CD4-positive, alpha-beta T cell treated with Interleukin-6 at 100 ng/mL for 8 hours (primary cell): ENCODE data around the gene ASPRV1.

Experiments used
- DNase-seq: peaks from one replicate; pipeline ENCODE4 v3.0.0-alpha.2; 2020; ENCODE audit warnings: mixed read lengths, low spot score

ASPRV1 gene

DNA sequence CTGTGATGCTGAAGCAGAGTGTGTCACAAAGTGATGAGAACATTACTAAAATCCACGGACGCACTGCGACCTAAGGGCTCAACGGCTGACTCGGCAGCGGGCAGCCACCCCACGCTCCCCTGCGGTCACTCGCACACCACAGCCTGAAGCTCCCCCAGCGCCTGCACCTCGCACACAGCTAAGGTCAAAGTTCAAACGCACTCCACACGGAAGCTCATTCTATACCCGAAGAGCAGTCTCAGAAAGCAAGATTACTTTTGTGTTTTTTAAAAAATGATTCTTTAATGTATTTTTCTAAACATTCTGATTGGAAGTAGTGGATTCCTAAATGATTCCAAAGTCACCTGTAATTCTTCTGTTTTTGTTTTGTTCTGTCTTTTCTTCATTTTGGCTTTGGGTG is 21.7 kb downstream of the ASPRV1 start:
- no peak for DNase-seq

- no peak for DNase-seq
Measured at GRCh38 chr2:69937968-69938367, 23.5 kb downstream of the ASPRV1 start.

GRCh38 chr2:69936906-69937305 is 24.5 kb downstream of the ASPRV1 start:
- no peak for DNase-seq

DNA sequence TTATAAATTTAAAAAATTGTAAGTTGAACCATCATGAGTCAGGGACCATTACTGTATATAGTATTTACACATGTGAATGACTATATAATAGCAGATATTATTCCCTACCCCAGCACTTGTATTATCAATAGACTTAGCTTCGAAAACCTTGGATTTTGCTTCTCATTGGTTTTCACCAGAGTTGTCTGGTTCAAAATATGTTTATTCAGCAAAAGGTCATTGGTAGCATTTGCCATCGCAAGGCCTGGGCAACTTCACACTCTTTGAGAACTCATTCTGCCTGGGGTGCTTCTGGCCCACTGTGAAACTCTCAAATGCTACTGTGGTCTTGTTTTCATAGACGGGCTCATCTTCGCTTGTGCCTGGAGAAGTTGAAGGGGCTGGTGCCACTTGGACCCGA is 26.4 kb downstream of the ASPRV1 start:
- DNase-seq = no peak

GRCh38 chr2:69934614-69934908 is 26.9 kb downstream of the ASPRV1 start:
- DNase-seq = no peak

- DNase-seq = no peak
Measured at GRCh38 chr2:69933839-69934613, 27.4 kb downstream of the ASPRV1 start.

GRCh38 chr2:69933254-69933828 is 28.1 kb downstream of the ASPRV1 start:
- no peak for DNase-seq

DNA sequence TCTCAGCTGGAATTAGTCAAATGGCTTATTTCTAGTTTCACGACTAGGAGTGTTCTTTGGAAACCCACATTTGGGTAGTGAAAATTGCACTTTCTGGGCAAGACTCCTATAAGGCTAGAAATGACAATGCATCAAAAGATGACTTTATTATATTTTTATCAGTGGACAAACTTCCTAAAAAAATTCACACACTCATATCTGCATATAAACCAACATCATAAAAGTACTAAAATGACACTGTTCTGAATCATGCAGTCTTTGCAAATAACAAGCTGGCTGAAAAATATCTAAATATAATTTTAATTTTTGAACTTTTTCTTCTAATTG is 28.9 kb downstream of the ASPRV1 start:
- no peak for DNase-seq

DNA sequence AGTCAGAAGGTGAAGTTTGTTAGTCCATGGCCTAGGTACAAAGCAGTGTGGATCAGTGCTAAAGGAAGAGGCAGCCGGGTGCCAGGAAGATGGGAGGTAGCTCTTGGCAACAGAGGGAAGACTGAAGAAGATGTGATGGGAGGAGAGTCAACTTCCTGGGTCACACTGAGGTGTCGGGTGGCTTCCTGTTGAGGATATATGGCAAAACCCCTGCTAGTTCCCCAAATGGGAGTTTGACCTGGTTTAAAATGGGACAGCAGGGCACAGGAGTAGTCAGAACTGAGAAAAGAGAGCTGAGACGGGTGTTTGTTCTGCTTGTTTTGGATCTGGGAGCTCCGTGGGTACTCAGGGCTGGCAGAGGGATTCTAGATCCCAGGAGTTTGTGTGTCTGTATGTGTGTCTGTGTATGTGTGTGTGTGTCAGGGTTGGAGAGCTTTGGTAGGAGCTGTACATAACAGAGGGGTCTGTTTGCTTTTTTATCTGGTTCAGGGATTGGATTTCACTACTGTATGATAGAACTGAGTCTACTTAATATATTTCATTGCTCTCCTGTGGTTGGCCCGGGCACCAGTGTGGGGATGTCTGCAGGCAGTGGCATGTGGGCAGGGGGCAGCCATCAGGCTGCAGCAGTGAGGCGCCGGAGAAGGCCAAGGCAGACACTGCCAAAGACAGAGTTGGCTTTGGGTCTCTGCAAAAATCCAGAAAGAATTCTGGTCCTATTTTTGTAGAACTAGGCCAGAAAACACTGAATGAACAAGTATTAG is 29.4 kb downstream of the ASPRV1 start:
- DNase-seq = no peak

DNA sequence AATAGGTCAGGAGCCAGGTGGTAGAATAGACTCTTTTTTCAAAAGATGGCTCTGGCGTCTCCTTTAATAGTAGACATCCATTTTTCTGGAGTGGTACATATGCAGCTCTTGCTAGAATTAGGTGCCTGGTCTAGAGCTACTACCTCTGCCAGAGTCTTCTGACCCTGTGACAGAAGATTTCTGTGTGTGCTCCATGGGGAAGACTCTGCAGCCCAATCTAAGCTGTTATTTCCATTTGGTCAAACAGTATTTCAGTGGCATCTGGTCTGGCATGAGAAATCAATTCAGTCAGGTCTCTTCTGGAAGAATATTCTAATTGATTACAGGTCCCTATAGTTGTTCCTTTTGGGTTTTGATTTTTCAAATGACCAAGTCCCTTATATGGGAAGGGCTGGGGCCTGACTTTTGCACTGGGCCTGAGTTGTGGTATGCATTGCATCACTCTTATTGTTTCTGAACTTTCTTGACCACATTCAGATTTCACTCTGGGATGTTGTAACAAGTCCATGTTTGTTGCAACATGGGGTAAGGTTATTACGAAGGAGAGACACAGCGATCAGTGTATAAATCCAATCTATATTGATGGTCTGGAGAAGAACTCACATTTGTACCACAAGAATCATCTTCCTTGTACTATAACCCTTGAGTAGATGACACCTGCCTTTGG is 34.4 kb downstream of the ASPRV1 start:
- no peak for DNase-seq

- DNase-seq = no peak
Measured at GRCh38 chr2:69923116-69923515, 38.3 kb downstream of the ASPRV1 start.

GRCh38 chr2:69918401-69918800 is 43.0 kb downstream of the ASPRV1 start:
- no peak for DNase-seq

DNA sequence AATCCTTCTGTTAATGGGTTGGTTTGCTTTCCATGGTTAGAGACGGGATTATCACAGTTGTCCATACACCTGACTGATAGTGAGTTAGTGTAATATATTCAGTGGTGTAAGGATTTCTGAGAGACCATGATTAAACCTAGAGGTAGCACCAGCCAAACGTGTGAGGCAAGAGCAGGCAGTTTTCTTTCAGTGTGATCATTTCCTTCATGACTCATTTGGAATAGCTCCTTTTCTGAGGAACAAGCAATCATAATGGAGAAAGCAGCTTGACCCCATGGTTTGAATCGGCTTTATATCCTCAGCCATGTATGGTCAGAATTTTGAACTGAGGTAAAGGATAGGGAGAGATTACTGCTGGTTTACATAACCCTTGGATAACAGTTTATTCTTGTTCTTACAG is 43.6 kb downstream of the ASPRV1 start:
- no peak for DNase-seq

DNA sequence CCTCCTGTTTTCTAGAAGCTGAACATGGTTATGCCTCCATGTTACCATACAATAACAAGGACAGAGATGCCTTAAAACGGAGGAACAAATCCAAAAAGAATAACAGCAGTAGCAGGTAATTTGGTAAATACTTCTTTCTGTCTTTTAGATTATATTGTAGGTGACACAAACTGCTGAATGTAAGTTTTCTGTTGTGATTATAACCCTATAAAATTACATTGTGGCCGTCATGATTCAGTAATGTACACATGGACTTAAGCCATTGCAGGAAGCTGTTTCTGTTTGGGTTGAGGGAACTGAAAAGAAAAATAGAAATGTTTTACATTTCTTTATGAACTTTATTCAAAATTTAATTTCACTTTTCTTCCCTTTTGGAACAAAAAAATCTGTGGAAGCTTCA is 45.3 kb downstream of the ASPRV1 start:
- no peak for DNase-seq

GRCh38 chr2:69914950-69915945 is 46.2 kb downstream of the ASPRV1 start, which contains the start of gene MXD1:
Gene MXD1, plus strand, starts transcription at chr2:69915109. Its CDS starts 222 bp downstream, at chr2:69915331.
- DNase-seq = no peak

DNA sequence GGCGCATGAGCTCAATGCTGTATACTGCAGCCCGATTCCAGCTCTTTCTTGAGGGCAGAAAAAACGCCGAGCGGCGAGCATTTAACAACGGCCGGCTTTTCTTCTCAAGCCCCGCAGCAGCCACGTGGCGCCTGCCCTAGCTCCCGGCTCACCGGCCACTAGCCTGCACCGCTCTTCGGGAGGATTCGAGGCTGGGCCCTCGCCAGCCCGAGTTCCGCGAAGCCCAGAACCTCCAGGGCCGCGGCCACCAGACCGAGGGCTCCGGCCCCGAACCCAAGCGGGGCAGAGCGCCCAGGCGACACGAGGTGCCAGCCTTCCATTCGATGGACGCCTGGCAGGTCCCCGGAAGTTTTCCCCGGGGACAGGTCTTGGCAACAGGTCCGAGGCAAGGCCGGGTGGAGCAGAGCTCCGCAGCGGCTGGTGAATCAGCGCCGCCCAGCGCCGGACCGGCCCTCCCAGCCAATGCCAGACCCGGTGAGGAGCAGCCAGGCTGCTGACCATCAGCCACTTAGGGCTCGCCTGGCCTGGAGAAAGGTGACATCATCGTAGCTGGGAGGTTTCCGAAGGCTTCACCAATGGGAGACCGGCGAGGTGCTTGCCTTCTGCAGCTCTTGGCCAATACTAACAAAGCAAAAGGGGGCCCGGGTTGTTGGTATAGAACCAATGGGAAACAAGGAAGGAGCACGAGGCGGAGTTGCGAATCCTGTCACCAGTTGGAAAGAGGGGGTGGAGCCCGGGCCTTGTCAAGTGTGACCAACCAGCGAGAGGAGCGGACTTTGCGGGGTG is 47.1 kb downstream of the ASPRV1 start:
- DNase-seq = peak; percentile 100

GRCh38 chr2:69911985-69912563 is 49.4 kb downstream of the ASPRV1 start:
- peak; percentile 54 for DNase-seq
